Naive B cell (primary cell): ENCODE data around the gene HTRA3. TPM values are rescaled to one million over a fixed set of nuclear protein-coding genes. Genes with fewer than 3 reads are reported as not detected.
A peak's percentile ranks its signal among the peaks of the same experiment; 100 is the strongest.

Experiments used
- ATAC-seq, 2 donors: fragments of 150-1000 bp; cut with Tn5 transposase; 2 replicates each; pipeline ENCODE4 v1.10.0; 2021; ENCODE audit warnings: low read depth in 2 of 2, mild to moderate bottlenecking in 2 of 2, moderate library complexity in 2 of 2
- DNase-seq: peaks from one replicate; pipeline ENCODE4 v3.0.0; 2022
- H3K27ac Mint-ChIP-seq, 6 donors: one replicate each; pipeline ENCODE4 v1.8.0; 2020 to 2022; ENCODE audit warnings: mild to moderate bottlenecking in 6 of 6, mixed read lengths in 6 of 6, moderate library complexity in 5 of 6, inconsistent platforms in 2 of 6
- H3K27me3 Mint-ChIP-seq, 3 donors: one replicate each; pipeline ENCODE4 v1.8.0; 2021 to 2022; ENCODE audit warnings: mixed read lengths in 3 of 3, mild to moderate bottlenecking in 1 of 3
- H3K36me3 Mint-ChIP-seq, 2 donors: one replicate each; pipeline ENCODE4 v1.8.0; 2020 to 2022; ENCODE audit warnings: mixed read lengths in 2 of 2, inconsistent platforms in 1 of 2, mild to moderate bottlenecking in 1 of 2
- H3K4me1 Mint-ChIP-seq, 3 donors: one replicate each; pipeline ENCODE4 v1.8.0; 2020 to 2022; ENCODE audit warnings: mixed read lengths in 3 of 3, inconsistent platforms in 1 of 3, mild to moderate bottlenecking in 1 of 3, moderate library complexity in 1 of 3
- H3K4me3 Mint-ChIP-seq, 8 donors: one replicate each; pipeline ENCODE4 v1.8.0; 2020 to 2022; ENCODE audit warnings: mild to moderate bottlenecking in 8 of 8, mixed read lengths in 8 of 8, moderate library complexity in 8 of 8, inconsistent platforms in 2 of 8
- H3K9me3 Mint-ChIP-seq, 7 donors: one replicate each; pipeline ENCODE4 v1.8.0; 2020 to 2022; ENCODE audit warnings: mixed read lengths in 7 of 7, mild to moderate bottlenecking in 5 of 7, inconsistent platforms in 2 of 7, moderate library complexity in 1 of 7
- polyA plus RNA-seq, 6 donors: library from polyadenylated mRNA; unstranded; fragments of 300-500 nt; fragmentation: Illumina TruSeq; gene quantifications; one replicate each; pipeline ENCODE4 v1.2.3, GENCODE V29; 2021; ENCODE audit warnings: low read depth in 6 of 6

Gene HTRA3
- polyA plus RNA-seq, 6 donors from 2014 or later: not detected

DNA sequence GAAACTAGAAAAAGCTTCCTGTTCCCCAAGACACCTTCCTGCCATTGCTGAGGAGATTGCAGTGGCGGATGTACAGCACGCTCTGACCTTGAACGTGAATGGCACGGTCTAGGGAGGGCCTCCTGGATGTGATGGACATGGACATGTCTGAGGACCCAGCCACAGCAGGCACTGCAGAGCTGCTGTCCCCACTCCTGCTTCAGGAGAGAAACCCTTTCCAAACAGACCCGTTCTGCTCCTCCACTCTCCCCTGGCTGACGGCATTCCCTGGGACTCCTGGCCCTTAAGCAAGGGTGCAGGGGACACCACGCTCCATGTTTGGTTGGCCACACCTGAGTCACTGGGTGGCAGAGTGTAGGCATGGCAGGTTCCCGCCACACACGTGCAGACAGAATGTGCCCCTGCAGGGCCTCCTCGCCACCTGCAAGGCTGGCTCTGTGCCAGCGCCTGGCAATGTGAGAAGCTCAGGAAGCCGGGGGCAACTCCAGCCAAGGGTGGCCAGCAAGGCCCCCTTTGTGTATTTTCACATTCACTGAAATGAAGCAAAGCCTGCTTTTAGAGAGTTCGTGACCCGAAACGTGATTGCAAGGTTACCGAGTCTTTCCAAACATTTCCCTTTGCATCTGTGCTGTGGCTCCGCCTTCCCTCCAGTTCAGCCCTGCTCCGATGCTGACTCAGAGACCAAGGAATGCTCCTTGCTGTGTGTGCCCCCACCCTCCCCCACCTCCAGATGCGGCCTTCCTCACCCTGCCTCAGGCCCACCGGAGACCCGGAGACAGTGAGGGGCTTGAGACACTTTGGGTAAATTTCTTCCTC lies 46.1 kb downstream of the HTRA3 start:
- Mint-ChIP-seq H3K4me1 (no peaks in the 10 kb centered on the region), H3K27ac (no peak overlapping the region), H3K9me3 (peaks cover 6 to 29% (median 15%) of the 10 kb centered on the region in 7 donors), H3K4me3 (no peak overlapping the region), H3K36me3 (peaks cover 4 to 23% of the 10 kb centered on the region in 2 donors), H3K27me3 (peaks cover 0 to 14% (median 6%) of the 10 kb centered on the region in 3 donors)
- ATAC-seq (no peak), DNase-seq (no peak)

- no peaks in the 10 kb centered on the region for H3K4me1 Mint-ChIP-seq
- no peak for DNase-seq
Measured at GRCh38 chr4:8316251-8316771, 46.8 kb downstream of the HTRA3 start.

GRCh38 chr4:8316911-8317351 lies 47.4 kb downstream of the HTRA3 start:
- Mint-ChIP-seq H3K4me1 (no peaks in the 10 kb centered on the region), H3K27me3 (peaks cover 0 to 14% (median 0%) of the 10 kb centered on the region in 3 donors), H3K36me3 (peaks cover 4 to 23% of the 10 kb centered on the region in 2 donors), H3K9me3 (peaks cover 6 to 30% (median 15%) of the 10 kb centered on the region in 7 donors), H3K4me3 (no peak overlapping the region), H3K27ac (no peak overlapping the region)
- ATAC-seq (no peak), DNase-seq (no peak)

More at GRCh38 chr4:8316251-8316771, 46.8 kb downstream of the HTRA3 start:
- H3K27me3 Mint-ChIP-seq: peaks cover 0 to 14% (median 3%) of the 10 kb centered on the region in 3 donors
- no peak overlapping the region for H3K4me3 Mint-ChIP-seq
- peaks cover 6 to 30% (median 15%) of the 10 kb centered on the region in 7 donors for H3K9me3 Mint-ChIP-seq
- no peak for ATAC-seq
- H3K27ac Mint-ChIP-seq: no peak overlapping the region
- peaks cover 4 to 23% of the 10 kb centered on the region in 2 donors for H3K36me3 Mint-ChIP-seq

DNA sequence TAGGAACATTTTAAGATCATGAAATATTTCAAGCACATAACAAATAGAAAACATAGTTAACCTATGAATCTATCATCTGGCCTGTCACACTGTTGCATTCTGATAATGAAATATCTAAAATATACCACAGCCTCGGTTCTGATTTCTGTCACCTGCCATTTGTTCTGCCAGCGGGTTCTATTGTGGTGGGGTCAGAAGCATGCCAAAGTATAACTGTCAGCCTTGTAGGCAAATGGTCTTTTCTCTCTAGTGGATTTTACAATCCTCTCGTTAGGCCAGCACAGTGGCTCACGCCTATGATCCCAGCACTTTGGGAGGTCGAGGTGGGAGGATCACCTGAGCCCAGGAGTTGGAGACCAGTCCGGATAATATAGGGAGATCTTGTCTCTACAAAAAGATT lies 47.9 kb downstream of the HTRA3 start:
- no peak for DNase-seq
- H3K27me3 Mint-ChIP-seq: peaks cover 0 to 14% (median 0%) of the 10 kb centered on the region in 3 donors
- peaks cover 5 to 24% (median 10%) of the 10 kb centered on the region in 7 donors for H3K9me3 Mint-ChIP-seq

DNA sequence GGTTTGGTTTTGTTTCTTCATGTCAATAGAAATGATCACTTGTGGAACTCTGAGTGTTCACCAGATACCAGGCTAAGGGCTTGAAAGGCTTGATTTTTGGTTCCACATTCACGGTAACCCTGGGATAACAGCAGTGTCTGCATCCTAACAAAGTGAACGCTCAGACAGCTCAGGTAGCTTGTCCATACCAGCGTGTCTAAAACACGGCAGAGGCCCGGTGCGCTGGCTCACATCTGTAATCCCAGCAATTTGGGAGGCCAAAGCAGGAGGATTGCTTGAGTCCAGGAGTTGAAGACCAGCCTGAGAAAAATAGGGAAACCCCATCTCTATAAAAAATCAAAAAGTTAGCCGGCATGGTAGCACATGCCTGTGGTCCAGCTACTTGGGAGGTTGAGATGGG lies 49.0 kb downstream of the HTRA3 start:
- peak overlapping the region in 1 of 6 donors; percentile 47 for H3K27ac Mint-ChIP-seq
- no peak for DNase-seq
- no peaks in the 10 kb centered on the region for H3K4me1 Mint-ChIP-seq

More for the DNA sequence above, 47.9 kb downstream of the HTRA3 start:
- H3K36me3 Mint-ChIP-seq: peaks cover 4 to 18% of the 10 kb centered on the region in 2 donors
- ATAC-seq: no peak
- no peak overlapping the region for H3K27ac Mint-ChIP-seq
- H3K4me3 Mint-ChIP-seq: no peak overlapping the region
- H3K4me1 Mint-ChIP-seq: no peaks in the 10 kb centered on the region

DNA sequence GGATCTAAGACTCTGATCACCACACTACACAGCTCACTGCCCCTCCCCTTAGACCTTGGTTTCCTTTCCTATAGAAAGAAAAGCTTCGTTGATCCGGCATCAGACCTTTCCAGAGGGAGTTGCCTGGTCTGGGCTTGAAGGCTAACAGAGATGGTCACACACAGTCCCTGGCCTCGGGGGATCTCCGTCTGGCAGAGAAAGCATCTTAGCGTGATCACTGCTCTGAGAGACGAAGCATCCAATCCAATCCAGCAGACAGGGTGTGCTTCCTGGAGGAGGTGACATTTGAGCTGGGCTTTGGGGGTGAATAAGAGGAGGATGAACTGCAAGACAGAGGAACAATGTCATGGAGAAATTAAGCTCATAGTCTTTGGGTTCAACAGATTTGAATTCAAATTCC lies 49.5 kb downstream of the HTRA3 start:
- no peaks in the 10 kb centered on the region for H3K4me1 Mint-ChIP-seq
- H3K9me3 Mint-ChIP-seq: peaks cover 0 to 8% (median 0%) of the 10 kb centered on the region in 7 donors
- peak overlapping the region in 1 of 6 donors; percentile 8 for H3K27ac Mint-ChIP-seq
- H3K4me3 Mint-ChIP-seq: no peak overlapping the region
- ATAC-seq: no peak
- peaks cover under 1 to 2% of the 10 kb centered on the region in 2 donors for H3K36me3 Mint-ChIP-seq
- DNase-seq: no peak
- H3K27me3 Mint-ChIP-seq: peaks cover 0 to 7% (median 0%) of the 10 kb centered on the region in 3 donors

More for the DNA sequence above, 49.0 kb downstream of the HTRA3 start:
- Mint-ChIP-seq H3K36me3 (peaks cover 4 to 7% of the 10 kb centered on the region in 2 donors), H3K9me3 (peaks cover under 1 to 14% (median 4%) of the 10 kb centered on the region in 7 donors), H3K4me3 (no peak overlapping the region), H3K27me3 (peaks cover 0 to 13% (median 0%) of the 10 kb centered on the region in 3 donors)
- ATAC-seq: no peak

- Mint-ChIP-seq H3K27ac (no peak overlapping the region), H3K4me3 (no peak overlapping the region), H3K4me1 (no peaks in the 10 kb centered on the region), H3K27me3 (peaks cover 0 to 5% (median 0%) of the 10 kb centered on the region in 3 donors), H3K36me3 (no peaks in the 10 kb centered on the region), H3K9me3 (peaks cover 0 to 6% (median 0%) of the 10 kb centered on the region in 7 donors)
- no peak for DNase-seq
- no peak for ATAC-seq
Measured at GRCh38 chr4:8319731-8320385, 50.3 kb downstream of the HTRA3 start.

GRCh38 chr4:8320386-8320750 lies 50.8 kb downstream of the HTRA3 start:
- Mint-ChIP-seq H3K4me3 (no peak overlapping the region), H3K27ac (no peak overlapping the region), H3K9me3 (peaks cover 0 to 6% (median 0%) of the 10 kb centered on the region in 7 donors), H3K4me1 (no peaks in the 10 kb centered on the region), H3K36me3 (no peaks in the 10 kb centered on the region), H3K27me3 (no peaks in the 10 kb centered on the region)
- no peak for DNase-seq
- no peak for ATAC-seq

- no peaks in the 10 kb centered on the region for H3K4me1 Mint-ChIP-seq
Measured at GRCh38 chr4:8321220-8321619, 51.7 kb downstream of the HTRA3 start.

GRCh38 chr4:8321771-8322170 lies 52.2 kb downstream of the HTRA3 start:
- no peak overlapping the region for H3K27ac Mint-ChIP-seq
- H3K4me3 Mint-ChIP-seq: no peak overlapping the region
- ATAC-seq (no peak), DNase-seq (no peak)
- H3K27me3 Mint-ChIP-seq: no peaks in the 10 kb centered on the region
- peaks cover 0 to 6% (median 0%) of the 10 kb centered on the region in 7 donors for H3K9me3 Mint-ChIP-seq
- no peaks in the 10 kb centered on the region for H3K4me1 Mint-ChIP-seq
- H3K36me3 Mint-ChIP-seq: no peaks in the 10 kb centered on the region

More at GRCh38 chr4:8321220-8321619, 51.7 kb downstream of the HTRA3 start:
- Mint-ChIP-seq H3K4me3 (no peak overlapping the region), H3K9me3 (peaks cover 0 to 6% (median 0%) of the 10 kb centered on the region in 7 donors), H3K27ac (no peak overlapping the region), H3K27me3 (no peaks in the 10 kb centered on the region), H3K36me3 (no peaks in the 10 kb centered on the region)
- DNase-seq (no peak), ATAC-seq (no peak)

GRCh38 chr4:8322794-8323704 lies 53.5 kb downstream of the HTRA3 start:
- Mint-ChIP-seq H3K4me3 (no peak overlapping the region), H3K36me3 (no peaks in the 10 kb centered on the region), H3K9me3 (peaks cover 0 to 6% (median 0%) of the 10 kb centered on the region in 7 donors), H3K27ac (no peak overlapping the region), H3K4me1 (no peaks in the 10 kb centered on the region), H3K27me3 (no peaks in the 10 kb centered on the region)
- ATAC-seq (no peak), DNase-seq (no peak)

DNA sequence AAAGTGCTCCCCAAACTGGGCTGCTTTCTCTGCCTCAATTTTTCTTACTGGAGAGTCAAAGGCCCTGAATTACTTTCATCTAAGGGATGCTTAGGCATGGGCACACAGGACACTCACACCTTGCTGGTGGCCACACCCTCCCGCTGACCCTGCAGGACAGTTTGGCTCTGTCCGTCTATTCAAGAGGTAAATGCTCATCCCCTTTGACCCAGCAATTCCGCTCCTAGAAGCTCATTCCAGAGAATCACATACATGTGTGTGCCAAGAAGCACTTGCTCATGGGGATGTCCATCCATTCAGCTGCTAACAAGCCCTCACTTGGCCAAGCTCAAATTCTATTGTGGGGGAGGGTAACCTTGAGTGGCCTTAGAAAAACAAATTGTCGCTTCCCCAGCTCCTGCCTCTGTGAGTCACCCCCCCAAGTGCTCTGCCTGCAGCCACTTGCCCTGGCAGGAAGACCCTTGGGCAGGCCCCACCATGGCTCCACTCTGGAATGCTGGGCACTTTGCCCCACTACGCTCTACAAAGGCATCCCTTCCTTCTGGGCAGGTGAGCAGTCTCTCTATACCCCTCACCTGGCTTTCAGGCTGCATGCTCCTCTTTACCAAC lies 54.5 kb downstream of the HTRA3 start:
- no peak overlapping the region for H3K4me3 Mint-ChIP-seq
- no peak for DNase-seq

More for the DNA sequence above, 54.5 kb downstream of the HTRA3 start:
- peaks cover 0 to 6% (median 0%) of the 10 kb centered on the region in 7 donors for H3K9me3 Mint-ChIP-seq
- H3K36me3 Mint-ChIP-seq: no peaks in the 10 kb centered on the region
- no peak for ATAC-seq
- no peaks in the 10 kb centered on the region for H3K27me3 Mint-ChIP-seq
- no peaks in the 10 kb centered on the region for H3K4me1 Mint-ChIP-seq
- no peak overlapping the region for H3K27ac Mint-ChIP-seq
